H54 (cell line): ENCODE measurements around the gene TMEM42.

Experiments
- DNase-seq: peaks from one replicate; pipeline ENCODE4 v3.0.0; 2011; ENCODE audit warnings: low spot score, mixed read lengths; ENCODE audit not compliant: insufficient read length
- FAIRE-seq: peaks from 3 replicates; lab custom pipeline; 2011; peaks lifted over from hg19 to GRCh38; lab: Jason Lieb, UNC
- POLR2A ChIP-seq: IDR thresholded peaks from 2 replicates; pipeline ENCODE4 v1.6.1; 2011; ENCODE audit warnings: low read depth, mild to moderate bottlenecking, low read length

TMEM42 gene

GRCh38 chr3:44910693-44911092, 49.0 kb downstream of the TMEM42 start:
- no peak for FAIRE-seq
- no peak for TF ChIP-seq POLR2A
- DNase-seq: no peak

GRCh38 chr3:44913868-44914468, 52.3 kb downstream of the TMEM42 start:
- TF ChIP-seq POLR2A: no peak
- FAIRE-seq (peak; percentile 70), DNase-seq (peak; percentile 75)

GRCh38 chr3:44914936-44915335, 53.2 kb downstream of the TMEM42 start:
- FAIRE-seq (peak; percentile 53), DNase-seq (peak; percentile 41)
- no peak for TF ChIP-seq POLR2A
